K562 (cell line): ENCODE results near the gene MYH3. TPM values are rescaled to one million over a fixed set of nuclear protein-coding genes. Genes with fewer than 3 reads are reported as not detected.

Experiments
- REST ChIP-seq, 2 experiments: fragments of 450-650 bp; formaldehyde crosslinking in 1 of 2; IDR thresholded peaks; 2 replicates each; pipeline versions ENCODE4 v1.4.0 to v1.6.1; 2014 to 2020; ENCODE audit warnings: mild to moderate bottlenecking in 2 of 2, borderline replicate concordance in 1 of 2, low read depth in 1 of 2
- polyA plus RNA-seq, 8 experiments: library from polyadenylated mRNA; depleted of rRNA in 4 of 8; stranded (reverse) in 5 of 8; unstranded in 3 of 8; fragments of >200 nt; fragmentation: Nextera tagmentation in 2 of 8; fragmentation: Illumina TruSeq in 1 of 8; extraction: Ambion mirVana in 2 of 8; extraction: Trizol in 1 of 8; gene quantifications; 2 replicates each; pipeline versions ENCODE4 v1.2.1 to v1.2.3, GENCODE V29; 2011 to 2014; ENCODE audit warnings: inconsistent platforms in 1 of 8, missing spikeins in 1 of 8
- total RNA-seq, 7 experiments: library from RNA; depleted of rRNA in 6 of 7; stranded (reverse); fragments of >200 nt in 6 of 7; fragmentation: Illumina TruSeq in 2 of 7; extraction: Trizol in 2 of 7; gene quantifications; 2 replicates each; pipeline versions ENCODE4 v1.2.1 to v1.2.3, GENCODE V29; 2011 to 2021; ENCODE audit warnings: low replicate concordance in 1 of 7

MYH3 gene
- total and polyA plus RNA-seq, 9 of the 15 experiments (the other 6 are each of a cell fraction or from before 2014, with no cell fraction given) = 0.24 to 0.75 (median 0.40) TPM; not detected in 1

GRCh38 chr17:10635290-10635689 is 21.8 kb downstream of the MYH3 start (continued):
- TF ChIP-seq REST (IDR thresholded peaks at IDR 0.05; ENCODE audit: borderline replicate concordance) (no peak), REST (CRISPR knock-in tag; IDR thresholded peaks at IDR 0.05; ENCODE audit: low read depth) (no peak)
- TF ChIP-seq, all 486 proteins: peak for 1
